GM21360 (cell line): Measurements from ENCODE around the gene IQGAP2.
"Not testable (repeated sequence)": the region's sequence is repeated elsewhere in the genome, so short reads cannot be mapped to it uniquely, and the experiment has no call there.

Experiments used
- ATAC-seq: cut with Tn5 transposase; IDR thresholded peaks from one replicate; pipeline ENCODE4 v1.9.1; 2021; ENCODE audit warnings: mild to moderate bottlenecking, moderate library complexity; ENCODE audit not compliant: unreplicated experiment

Gene IQGAP2

DNA sequence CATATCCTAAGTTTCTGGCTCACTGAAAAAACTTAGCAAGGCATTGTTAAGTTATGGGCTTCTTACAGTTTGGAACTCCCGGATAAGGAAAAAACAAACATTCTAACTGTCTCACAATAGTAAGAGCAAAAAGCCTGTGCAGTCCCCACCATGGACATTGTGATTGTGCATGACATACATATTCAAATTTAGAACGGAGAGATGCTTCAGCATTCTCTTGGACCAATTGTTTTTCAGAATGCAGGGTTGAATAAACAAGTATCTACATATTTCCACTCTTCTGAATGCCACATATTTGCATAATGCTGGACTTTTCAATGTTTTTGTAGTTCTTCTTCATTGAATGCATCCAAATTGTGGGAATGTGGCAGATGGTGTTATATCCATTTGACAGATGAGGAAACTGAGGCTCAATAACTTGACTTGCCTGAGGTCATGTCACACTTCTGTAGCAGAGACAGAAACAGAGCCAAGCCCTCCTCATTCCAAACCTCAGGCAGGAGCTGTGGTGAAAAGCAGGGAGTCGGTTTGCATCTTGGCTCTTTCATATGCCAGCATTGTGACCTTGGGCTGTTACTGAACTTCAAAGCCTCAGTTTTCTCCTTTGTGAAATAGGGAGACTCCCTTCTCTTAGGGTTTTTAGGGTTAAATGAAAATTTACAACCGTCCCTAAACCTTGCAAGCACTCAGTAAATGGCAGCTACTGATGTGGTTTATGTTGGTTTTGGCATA is 95.1 kb downstream of the IQGAP2 start:
- no peak for ATAC-seq

DNA sequence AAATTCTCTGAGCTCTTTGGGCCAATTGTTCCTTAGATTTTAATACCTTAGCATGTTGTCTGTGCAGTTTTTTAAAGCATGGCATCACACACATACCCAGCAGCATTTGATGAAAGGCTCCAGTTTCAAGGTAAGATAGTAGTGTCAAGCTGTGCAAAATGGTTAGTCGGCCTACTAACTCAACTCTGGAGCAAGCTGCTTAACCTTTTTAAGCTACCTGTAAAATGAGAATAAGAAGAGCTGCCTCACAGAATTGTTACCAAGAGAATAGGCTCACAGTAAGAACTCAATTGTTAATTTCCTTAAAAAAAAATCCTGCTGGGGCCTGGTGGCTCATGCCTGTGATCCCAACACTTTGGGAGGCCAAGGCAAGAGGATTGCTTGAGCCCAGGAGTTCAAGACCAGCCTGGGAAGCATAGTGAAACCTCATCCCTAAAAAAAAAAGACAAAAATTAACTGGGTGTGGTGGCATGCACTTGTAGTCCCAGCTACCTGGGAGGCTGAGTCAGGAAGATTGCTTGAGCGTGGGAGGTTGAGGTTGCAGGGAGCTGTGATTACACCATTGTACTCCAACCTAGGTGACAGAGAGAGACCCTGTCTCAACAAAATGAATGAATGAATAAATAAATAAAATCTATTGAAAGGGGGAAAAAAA is 96.5 kb downstream of the IQGAP2 start:
- ATAC-seq, result no peak

DNA sequence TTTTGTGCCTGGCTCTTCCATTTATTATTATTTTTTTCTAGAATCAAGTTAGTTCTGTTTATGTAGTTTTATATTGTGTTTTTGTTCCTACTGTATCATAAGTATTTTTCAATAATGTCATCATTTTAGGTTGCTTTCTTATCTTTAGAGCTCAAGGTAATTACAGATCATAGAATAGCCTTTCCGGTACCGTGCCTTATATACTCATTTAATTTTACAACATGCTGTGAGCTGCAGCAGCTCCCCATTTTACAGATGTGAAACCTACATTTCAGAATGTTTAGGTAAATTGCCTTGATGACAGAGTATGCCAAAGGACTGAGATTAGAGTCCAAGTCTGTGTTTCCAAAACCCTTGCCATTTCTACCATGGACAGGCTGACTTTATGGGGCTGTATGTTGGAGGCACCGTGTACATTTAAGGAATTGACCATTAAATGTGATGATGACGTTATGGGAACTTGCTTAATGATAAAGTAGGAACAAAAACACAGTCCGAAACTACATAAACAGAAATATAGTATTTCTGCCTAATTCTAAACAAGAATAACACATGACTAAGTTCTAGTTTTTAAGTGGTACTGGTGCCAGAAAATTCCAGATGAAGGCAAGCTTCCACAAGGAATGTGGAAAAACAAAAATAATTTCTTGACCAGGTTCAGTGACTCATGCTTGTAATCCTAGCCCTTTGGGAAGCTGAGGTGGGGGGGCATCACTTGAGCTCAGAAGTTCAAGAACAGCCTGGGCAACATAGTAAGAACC is 97.7 kb downstream of the IQGAP2 start:
- ATAC-seq, result no peak

DNA sequence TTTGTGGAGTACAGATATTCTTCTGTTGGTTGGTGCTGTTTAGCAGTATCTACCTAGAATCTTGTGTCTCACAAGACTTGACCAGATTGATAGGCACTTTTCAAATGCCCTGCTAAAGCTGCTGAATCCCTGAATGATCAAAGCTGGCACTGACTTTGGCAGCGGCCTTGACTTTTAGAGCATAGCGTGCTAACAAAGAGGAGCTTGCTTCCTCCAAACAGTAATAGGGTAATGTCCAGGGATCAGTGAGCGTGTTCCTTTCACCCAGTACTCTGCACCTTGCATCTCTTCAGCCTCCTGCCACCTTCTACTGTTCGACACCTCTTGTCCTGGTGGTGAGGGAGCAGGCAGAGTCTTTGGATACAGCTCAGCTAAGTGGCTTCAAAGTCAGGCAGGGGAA is 100.8 kb downstream of the IQGAP2 start:
- no peak for ATAC-seq

DNA sequence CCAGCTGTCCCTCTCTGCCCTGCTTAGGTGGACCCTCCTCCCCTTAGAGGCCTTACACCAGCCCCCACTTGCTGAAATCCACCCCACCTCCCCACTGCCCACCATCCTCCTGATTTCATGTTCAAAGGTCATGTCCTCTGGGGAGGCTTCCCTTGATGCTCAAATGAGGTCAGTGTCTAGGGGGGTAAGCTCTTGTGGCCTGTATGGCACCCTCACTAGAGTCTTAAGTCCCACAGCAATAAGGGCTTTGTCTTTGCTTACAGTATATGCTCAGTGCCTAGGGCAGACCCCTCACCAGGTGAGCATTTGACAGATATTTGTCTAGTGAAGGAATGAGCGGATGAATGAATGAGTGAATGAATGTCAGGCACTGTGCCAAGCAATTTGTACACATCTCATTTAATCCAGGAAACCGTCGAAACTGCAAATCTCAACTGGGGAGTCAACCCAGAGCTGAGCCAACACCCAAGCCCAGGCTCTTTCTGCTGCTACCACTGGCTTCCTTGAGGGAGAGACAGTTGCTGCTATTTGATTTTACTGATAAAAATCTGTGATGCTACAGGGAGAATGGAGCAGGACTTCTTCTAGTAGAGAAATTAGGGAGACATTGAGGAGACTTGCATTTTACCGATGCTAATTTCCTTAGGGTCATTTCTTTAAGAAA is 101.9 kb downstream of the IQGAP2 start:
- ATAC-seq, result no peak

DNA sequence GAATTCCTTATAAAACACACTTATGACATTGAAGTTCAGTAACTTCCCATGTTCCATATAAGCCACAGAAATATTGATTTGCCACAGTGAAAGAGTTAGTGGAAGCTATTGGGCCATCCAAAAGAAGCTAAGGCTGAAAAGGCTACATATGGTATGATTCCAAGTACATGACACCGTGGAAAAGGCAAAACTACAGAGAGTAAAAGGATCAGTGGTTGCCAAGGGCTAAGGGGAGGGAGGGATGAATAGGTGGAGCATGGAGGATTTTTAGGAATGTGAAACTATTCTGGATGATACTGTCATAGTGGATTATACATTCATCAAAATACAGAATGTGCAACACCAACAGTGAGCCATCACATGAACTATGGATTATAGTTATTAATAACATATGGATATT is 110.4 kb downstream of the IQGAP2 start:
- ATAC-seq, result no peak

DNA sequence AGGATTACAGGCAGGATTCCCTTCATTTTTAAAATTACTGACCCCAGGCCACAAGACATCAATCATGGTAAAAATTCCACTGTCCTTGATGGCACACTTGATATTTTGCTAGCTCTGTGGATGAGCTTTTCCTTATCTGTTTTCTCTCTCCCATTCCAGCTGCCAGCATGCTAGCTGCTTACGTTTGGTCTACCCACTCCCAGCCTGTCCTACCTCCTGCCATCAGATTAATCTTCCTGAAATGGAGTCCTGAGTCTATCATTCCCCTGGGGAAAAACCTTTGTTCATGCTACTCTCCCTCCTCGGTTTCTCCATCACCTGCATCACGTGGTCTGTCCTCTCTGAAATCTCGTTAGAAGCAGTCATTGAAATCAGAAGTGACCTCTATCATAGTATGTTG is 111.2 kb downstream of the IQGAP2 start:
- no peak for ATAC-seq

DNA sequence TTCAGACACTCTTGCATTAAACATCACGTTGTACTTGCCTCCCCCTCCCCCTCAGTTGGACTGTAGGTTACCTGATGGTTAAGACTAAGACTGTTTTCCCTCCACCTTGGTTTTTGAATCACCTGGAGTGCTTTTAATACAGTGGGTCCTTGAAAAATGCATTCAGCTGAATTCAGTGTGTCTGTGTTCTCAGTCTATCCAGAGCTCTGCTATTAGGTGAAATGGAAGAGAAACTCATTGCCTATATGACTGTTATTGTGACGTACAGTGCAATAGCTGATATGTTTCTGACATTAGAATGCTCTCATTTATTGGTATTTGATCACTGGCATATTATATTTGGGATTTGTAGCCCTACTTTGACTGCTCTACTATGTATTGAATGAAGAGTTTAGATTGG is 111.6 kb downstream of the IQGAP2 start:
- ATAC-seq, result no peak

DNA sequence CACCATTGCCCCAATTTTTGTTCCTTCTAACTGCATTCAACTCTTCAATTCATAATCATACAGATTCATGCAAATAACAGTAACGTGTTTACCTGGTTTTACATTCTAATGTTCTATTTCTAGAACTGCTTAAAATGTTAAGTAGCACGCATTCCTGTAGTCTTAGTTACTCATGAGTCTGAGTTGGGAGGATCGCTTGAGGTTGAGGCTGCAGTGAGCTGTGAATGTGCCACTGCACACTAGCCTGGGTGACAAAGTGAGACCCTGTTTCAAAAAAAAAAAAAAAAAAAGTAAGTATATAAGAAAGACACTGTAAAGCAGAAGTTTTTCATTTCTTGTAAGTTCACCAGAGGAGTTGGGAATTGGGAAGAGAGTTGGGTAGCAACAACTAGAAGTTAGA is 114.2 kb downstream of the IQGAP2 start:
- ATAC-seq, result no peak

DNA sequence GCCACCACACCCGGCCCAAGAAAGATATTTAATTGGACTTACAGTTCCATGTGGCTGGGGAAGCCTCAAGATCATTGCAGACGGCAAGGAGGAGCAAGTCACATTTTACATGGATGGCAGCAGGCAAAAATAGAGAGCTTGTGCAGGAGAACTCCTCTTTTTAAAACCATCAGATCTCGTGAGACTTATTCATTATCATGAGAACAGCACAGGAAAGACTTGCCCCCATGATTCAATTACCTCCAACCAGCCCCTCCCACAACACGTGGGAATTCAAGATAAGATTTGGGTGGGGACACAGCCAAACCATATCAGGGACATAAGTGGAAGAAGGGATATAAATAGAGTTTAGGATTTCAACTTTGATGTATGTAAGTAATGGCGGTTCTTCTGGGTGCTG is 115.2 kb downstream of the IQGAP2 start:
- not testable (repeated sequence) for ATAC-seq

DNA sequence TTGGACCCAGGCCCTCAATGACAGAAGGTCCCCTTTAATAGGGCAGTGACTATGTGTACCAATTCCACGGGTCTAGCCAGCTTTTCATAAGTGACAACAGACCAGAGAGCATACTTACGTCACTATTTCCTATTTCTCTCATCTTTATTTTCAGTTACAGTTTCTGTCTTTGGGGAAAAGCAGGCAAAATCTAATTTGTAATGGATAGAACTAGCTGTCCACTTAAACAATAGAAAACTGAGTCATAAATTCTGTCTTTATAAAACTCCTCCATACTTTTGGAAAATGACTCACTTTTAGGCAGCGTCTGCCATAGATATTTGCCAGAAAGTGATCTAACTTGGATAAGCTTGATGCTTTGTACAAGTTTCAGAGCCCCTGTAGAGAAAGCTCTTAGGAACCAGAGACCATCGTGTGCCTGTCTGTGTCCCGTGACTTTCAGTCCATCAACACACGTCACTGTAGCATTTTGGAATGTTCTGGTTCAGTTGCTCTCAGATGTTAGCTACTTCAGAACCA is 118.2 kb downstream of the IQGAP2 start:
- peak; percentile 73 for ATAC-seq

DNA sequence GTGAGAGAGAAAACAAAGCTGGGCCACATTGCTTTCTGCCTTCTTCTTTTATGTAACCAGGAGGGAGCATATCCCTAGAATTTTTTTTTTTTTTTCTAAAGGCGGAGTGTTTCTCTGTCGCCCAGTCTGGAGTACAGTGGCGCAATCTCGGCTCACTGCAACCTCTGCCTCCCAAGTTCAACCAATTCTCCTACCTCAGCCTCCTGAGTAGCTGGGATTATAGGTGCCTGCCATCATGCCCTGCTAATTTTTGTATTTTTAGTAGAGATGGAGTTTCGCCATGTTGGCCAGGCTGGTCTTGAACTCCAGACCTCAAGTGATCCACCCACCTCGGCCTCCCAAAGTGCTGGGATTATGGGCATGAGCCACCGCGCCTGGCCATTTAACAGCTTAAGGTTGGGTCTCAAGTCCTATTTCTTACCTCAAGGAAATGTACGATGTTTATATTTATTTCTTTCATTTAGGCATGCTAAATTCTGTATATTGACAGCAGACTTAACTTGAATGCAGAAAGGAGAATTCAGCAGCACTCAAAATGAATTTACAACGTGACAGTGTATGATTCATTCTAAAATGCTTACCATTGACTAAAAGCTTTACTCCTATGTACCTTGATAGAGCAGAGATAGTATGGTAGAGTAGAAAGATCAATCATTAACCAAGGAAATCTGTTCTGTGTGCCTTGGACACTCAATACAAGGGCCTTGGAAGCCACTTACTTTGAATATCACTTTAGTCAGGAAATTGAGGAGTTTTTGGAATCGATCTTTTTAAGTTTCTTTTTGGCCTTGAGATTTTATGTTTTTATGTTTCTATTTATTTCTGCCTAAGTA is 119.2 kb downstream of the IQGAP2 start:
- ATAC-seq, result no peak

DNA sequence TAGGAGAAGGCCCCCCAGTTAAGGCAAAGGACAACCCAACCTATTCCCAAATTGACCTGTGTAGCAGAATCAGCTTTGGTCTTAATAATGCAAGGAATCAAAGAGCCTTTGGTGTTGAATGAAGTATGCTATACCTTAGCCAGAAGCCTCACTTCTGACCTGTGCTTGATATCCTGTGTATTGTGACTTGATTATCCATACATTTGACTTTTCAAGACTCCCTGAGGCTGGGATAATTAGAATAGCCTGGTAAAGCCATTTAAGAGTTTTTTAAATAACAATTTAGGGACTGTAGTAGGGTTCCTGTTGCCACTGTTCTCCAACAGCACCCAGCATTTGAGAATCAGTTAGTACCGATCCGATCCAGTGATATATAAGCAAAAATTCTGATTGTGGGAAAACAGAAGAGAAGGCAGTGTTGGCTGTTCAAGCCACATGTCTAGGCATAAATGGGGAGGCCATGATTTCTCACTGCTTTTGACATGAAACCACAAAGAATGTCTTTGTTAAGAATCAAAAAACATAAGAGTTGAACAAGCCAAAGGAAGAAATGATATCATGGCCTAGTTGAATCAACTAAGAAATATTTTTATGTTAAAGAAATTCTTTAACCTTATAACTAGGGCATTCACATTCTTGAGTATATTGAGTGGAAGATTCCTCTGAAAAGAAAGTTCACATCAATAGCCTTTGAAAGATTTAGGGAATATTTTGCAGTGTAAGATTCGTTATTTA is 121.2 kb downstream of the IQGAP2 start:
- no peak for ATAC-seq

DNA sequence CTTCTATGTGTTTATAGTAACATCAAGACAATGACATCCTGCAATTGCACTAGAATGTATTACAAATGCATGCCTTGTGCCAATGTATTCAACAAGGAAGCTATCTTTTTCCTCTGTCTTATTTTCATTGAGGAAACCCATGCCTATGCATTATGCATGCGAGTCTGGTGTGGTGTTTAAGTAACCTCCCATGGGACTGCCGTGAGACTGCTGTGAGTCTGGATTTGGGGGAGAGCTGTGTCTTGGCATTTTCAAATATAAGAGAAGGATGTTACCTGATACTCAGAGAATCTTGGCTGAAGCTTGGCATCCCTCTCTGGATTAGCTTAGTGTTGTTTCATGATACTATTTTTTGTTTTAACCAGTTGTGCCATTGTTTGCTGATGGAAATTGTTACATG is 121.8 kb downstream of the IQGAP2 start:
- ATAC-seq, result no peak

DNA sequence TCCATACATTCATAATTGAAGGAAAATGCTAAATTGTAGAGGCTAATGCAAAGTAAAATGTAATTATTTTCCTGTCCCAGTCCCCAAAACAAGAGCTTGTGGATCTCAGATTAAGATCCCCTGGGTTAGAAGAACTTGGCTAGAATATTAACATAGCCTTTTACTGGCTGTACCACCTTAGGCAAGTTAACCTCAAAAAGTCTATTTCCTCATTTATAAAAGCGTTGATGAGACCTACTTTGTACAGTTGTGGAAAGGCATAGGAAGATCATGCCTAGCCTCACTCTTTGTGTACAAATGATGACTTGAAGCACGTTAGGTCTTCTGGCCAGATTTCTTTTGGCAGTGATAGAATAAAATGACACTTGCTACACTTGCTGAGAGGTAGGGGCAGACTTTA is 122.9 kb downstream of the IQGAP2 start:
- no peak for ATAC-seq

DNA sequence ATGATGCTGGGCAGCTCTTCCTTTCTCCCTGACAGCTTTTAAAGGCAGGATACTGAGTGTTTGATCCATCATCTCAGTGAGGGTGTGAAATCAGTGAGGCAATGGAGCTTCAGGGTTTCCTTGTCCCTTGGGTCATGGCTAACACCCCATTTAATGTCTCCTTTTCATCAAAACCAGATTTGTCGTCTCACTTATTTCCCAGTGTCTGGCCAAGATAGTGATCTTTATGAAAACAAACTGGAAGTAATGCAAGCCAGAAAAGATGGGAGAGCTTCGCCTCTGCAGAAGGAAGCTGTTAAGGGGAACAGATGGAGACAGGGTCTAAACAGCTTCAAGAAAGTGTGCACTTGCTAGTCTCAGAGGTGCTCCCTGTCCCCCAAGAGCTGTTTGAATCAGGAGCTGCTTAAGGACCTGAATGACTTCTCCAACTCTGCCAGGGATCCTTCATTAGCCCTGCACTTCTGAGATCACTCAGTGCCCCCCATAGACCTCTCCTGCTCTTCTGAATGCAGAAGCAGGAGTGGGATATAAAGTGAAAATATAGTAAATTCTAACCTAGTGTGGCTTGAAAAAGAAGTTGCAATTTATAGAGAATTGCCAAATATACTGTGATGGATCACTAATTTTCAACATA is 124.0 kb downstream of the IQGAP2 start:
- no peak for ATAC-seq

DNA sequence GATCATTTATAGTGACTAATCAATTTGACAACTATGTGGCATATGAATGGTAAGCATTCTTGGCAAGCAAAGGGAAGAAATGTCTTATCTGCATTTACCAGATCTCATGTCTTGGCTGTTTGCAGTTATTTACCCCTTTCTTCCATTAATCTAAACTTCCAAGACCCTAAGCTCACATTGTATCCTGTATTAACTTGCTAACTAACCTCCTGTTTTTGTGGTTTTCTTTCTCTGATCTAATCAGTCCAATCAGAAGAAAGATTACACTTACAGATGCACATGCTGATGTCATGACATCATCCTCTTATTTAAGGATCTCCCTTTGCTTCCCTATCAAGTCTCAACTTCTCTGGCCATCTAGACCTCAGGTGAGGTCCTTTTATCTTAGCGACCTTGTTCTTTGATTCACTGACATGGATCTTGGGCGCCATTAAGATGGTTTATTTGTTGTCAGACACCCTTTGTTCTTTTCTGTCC is 124.6 kb downstream of the IQGAP2 start:
- ATAC-seq, result no peak

DNA sequence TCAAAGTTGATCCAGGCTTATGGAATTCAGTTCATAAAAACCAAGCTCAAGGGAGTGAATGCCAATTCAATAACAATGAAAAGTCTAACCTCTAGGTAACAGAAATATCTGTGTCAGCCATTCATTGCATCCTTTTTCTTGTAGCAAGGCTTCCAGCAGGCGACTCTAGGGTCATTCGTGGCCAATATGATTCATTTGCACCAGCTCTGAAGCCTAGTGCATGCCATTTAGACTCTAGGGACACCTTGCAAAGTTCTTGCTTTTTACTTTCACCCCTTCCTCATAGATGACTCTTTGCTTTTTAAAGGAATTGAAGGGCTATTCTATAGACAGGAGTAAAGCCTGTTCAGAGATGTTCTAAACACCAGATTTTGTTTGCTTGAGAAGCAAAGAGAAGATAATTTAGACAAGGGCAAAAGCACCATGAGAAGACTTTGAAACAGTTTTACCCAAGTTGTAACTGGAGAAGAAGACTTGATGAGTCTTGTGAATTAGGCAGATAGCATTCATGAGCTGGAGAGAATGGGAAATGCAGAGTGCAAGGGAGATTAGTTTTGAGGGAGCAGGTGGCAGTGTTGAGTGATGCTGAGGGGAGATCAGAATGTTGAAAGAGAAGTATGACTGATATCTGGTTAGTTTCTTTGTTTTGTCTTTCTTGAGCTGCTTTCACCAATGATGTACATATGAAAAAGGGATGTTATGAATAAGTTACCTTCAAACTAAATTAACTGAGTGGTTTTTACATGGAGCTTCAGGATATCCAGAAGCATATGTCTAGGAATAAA is 125.7 kb downstream of the IQGAP2 start:
- no peak for ATAC-seq
